ENCODE measurements around the gene EVA1B.

Gene EVA1B

GRCh38 chr1:36346741-36347370 is 23.4 kb upstream of the EVA1B start:
- FAIRE-seq (no peak), DNase-seq (ENCODE audit: low spot score) (no peak)

GRCh38 chr1:36345353-36345752 is 21.9 kb upstream of the EVA1B start:
- no peak for DNase-seq (ENCODE audit: low spot score)
- FAIRE-seq: no peak

- FAIRE-seq (no peak), DNase-seq (ENCODE audit: low spot score) (no peak)
Observed at GRCh38 chr1:36344395-36344680, 20.9 kb upstream of the EVA1B start.

DNA sequence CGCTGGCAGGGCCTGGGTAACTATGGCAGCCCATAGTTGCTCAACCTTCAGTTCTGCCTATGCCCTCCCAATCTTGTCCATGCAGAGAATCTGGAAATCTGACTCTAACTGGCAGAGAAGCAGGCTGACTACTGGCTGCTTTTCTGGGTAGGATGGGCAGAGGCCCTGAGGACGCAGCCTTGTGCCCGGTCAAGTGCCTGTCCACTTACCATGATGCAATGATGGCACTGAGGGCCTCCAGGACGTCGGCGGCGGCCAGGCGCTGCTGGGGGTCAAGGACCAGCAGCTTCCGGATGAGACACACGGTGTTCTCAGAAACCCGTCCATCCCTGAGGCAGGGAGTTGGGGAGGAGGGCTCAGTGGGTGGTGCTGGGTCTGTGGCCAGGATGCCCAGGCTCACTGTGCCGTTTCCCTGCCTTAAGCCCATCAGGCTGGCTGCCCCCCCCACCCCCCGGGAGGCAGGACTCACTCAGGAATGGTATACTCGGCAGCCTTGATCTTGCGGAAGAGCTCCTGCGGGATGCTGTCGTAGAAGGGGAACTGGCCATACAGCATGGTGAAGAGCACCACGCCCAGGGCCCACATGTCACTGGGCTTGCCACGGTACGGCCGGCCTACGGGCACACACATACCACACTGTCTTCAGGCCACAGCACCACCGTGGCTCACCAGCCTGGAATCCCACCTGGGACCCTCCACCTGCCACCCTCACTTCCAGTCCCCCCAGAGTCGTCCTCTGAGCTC is 20.4 kb upstream of the EVA1B start:
- no peak for FAIRE-seq
- no peak for DNase-seq (ENCODE audit: low spot score)

DNA sequence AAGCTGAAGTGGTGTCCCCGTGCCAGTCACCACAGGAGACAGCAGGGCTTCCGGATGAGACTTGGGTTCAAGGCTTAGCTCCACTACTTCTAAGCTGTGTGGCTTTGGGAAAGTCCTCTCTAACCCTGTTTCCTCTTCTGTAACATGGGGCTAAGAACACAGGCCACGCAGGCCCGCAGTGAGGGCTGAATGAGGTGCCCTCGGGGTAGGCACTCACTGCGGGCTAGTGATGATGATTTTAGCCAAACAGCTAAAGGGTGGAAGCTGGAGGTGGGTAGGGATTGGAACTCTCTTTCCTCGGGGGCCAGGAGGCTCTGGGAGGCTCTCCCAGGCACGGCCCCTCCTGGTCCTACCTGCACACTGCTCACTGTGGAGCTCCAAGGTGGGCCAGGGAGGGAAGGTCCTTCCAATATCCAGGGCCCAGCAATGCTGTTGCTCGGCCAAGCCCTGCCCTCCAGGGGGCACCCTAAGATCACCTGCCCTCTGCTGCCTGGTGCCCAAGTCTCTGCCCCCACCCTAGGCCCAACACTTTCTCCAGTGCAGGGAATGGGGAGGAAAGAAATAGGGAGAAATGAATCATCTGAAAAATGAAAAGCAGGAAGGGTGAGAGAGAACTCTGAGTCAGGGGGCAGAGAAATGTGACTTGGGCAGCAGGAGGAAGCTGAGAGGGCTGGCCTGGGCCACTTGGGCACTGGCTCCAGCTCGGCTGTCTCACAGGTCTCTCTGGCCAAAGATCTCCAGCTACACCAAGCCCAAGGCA is 19.2 kb upstream of the EVA1B start:
- DNase-seq (ENCODE audit: low spot score) (peak; percentile 93), FAIRE-seq (peak; percentile 87)

- DNase-seq (ENCODE audit: low spot score): no peak
- FAIRE-seq: no peak
Observed at GRCh38 chr1:36341626-36342320, 18.3 kb upstream of the EVA1B start.

DNA sequence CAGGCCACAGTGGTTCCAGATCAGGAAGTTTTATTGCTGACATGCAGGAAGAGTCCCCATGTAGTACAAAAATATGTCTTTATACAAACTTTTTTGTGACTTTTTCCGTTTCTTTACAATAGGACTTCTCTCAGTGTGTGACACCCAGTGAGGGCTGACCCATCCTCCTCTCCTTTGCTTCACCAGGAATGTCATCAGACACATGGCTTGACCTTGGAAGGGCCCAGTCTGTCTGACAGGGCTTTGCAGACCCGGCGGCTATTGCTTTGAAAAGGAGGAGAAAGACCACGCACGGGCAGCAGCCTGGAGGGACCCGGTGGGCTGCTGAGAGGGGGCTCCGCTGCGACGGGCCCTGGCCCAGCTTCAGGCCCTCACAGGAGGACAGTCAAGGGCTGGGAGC is 16.2 kb upstream of the EVA1B start:
- DNase-seq (ENCODE audit: low spot score): no peak
- no peak for FAIRE-seq

- FAIRE-seq: no peak
- DNase-seq (ENCODE audit: low spot score): no peak
Observed at GRCh38 chr1:36339215-36339614, 15.8 kb upstream of the EVA1B start.

- no peak for DNase-seq (ENCODE audit: low spot score)
Observed at GRCh38 chr1:36337830-36338229, 14.4 kb upstream of the EVA1B start.

DNA sequence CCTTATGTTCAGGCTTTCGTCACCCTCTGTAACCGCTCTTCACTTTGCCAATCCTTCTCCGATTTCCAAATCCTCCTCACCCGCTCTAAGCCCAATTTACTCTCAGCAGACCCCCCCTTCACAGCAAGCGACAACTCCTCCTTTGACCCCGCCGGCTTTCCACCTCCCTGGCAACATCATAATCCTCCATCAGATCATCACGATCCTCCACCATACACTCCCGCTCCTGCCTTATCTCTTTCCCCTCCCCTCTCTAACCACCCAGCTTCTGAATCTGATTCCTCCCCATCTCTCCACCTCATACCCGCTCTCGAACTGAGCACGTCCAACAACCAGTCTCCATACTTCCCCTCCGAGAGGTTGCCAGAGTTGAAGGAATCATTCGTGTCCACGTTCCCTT is 7.5 kb upstream of the EVA1B start:
- FAIRE-seq: no peak

More at GRCh38 chr1:36337830-36338229, 14.4 kb upstream of the EVA1B start:
- FAIRE-seq: no peak

GRCh38 chr1:36329817-36330216 is 6.4 kb upstream of the EVA1B start:
- DNase-seq (ENCODE audit: low spot score): no peak
- FAIRE-seq: no peak

More for the DNA sequence above, 7.5 kb upstream of the EVA1B start:
- DNase-seq (ENCODE audit: low spot score): no peak

GRCh38 chr1:36328713-36329112 is 5.3 kb upstream of the EVA1B start:
- no peak for DNase-seq (ENCODE audit: low spot score)
- no peak for FAIRE-seq

GRCh38 chr1:36328088-36328480 is 4.6 kb upstream of the EVA1B start:
- DNase-seq (ENCODE audit: low spot score) (no peak), FAIRE-seq (no peak)

- no peak for FAIRE-seq
Observed at GRCh38 chr1:36327421-36328087, 4.1 kb upstream of the EVA1B start.

GRCh38 chr1:36326499-36326898 is 3.1 kb upstream of the EVA1B start:
- FAIRE-seq (no peak), DNase-seq (ENCODE audit: low spot score) (no peak)

More at GRCh38 chr1:36327421-36328087, 4.1 kb upstream of the EVA1B start:
- no peak for DNase-seq (ENCODE audit: low spot score)

DNA sequence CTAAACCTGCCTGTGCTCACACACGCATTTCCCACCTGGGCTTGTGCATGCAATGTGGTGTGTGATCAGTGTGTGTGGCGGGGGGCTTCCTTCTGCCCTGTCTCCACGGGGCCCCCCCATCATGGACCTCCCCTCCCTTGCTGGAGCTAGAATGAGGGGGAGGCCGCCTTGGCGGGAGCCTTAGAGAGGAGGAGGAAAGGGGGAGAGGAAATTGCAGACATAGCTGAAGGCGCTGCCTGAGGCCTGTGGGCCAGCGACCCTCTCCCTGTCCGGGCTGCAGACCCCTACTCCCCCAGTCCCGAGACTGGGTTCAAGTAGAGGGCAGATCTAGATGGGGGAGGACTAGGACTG is 883 bp upstream of the EVA1B start:
- FAIRE-seq (no peak), DNase-seq (ENCODE audit: low spot score) (no peak)

DNA sequence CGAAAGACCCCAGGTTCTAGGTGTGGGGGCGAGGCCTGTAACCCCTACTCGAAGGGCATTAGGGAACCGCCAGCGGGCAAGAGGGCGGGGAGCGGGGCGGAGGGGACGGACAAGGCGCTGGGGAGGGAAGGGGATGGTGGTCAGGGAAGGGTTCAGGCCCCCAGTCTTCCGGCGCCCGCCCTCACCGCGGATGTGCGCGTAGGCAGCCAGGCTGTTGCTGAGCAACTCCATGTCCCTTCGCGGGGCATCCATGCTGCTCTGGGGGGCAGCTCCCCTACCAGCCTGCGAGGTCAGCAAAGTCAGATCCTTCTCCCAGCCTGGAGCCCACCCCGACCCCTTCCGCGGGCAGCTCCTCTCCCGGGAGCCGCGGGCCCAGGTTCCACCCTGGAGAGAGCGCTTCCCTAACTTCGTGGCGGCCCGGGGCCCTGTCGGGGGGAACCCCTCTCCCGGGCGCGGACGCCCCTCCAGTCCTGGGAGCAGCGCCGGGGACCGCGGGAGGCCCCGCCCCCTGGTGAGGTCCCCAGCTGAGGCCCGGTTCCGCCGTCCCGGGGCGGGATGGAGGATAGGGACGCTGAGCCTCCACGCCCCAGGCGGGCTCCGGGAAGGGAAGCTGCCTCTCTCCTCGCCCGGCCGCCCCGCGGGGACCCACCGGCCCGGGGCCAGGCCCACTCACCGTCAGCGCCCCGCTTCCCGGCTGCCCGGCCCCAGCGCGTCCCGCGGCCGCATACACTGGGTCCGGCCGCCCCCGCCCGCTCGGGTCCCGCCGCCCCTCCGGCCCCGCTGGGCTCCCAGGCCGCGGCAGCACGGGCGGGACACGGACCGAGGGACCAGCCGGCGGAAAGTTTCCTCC is 434 bp downstream of the EVA1B start:
- FAIRE-seq: no peak

GRCh38 chr1:36322041-36322785 is 1.2 kb downstream of the EVA1B start:
- FAIRE-seq (no peak), DNase-seq (ENCODE audit: low spot score) (no peak)

More for the DNA sequence above, 434 bp downstream of the EVA1B start:
- no peak for DNase-seq (ENCODE audit: low spot score)

- FAIRE-seq (no peak), DNase-seq (ENCODE audit: low spot score) (no peak)
Observed at GRCh38 chr1:36321119-36321951, 2.1 kb downstream of the EVA1B start.

All from RCC 7860 (cell line).